GM23248 (cell line): ENCODE data around the gene M6PR. TPM values are rescaled to one million over a fixed set of nuclear protein-coding genes. Genes with fewer than 3 reads are reported as not detected.

Source experiments
- DNase-seq: peaks from one replicate; pipeline ENCODE4 v3.0.0-alpha.2; 2015
- H2AFZ ChIP-seq: fragments of 200-600 bp; sonication (generic); 2 replicates; pipeline ENCODE4 v1.6.1; 2016; ENCODE audit warnings: antibody characterized with exemption
- H3F3A ChIP-seq: fragments of 200-600 bp; sonication (generic); 2 replicates; pipeline ENCODE4 v1.6.1; 2016; ENCODE audit warnings: mild to moderate bottlenecking, antibody characterized with exemption, mixed run types; ENCODE audit not compliant: insufficient read depth
- H3K27ac ChIP-seq: fragments of 200-600 bp; sonication (generic); 2 replicates; pipeline ENCODE4 v1.5.1; 2016; ENCODE audit warnings: mild to moderate bottlenecking
- H3K27me3 ChIP-seq: fragments of 200-600 bp; sonication (generic); replicated peaks from 2 replicates; pipeline ENCODE4 v1.6.1; 2016; ENCODE audit warnings: mild to moderate bottlenecking; ENCODE audit not compliant: insufficient read depth
- H3K36me3 ChIP-seq: fragments of 200-600 bp; sonication (generic); 2 replicates; pipeline ENCODE4 v1.6.1; 2016; ENCODE audit warnings: low read depth, mild to moderate bottlenecking
- H3K4me1 ChIP-seq: fragments of 200-600 bp; sonication (generic); 2 replicates; pipeline ENCODE4 v1.6.1; 2016; ENCODE audit warnings: mild to moderate bottlenecking; ENCODE audit not compliant: insufficient read depth
- H3K4me2 ChIP-seq: fragments of 200-600 bp; sonication (generic); one replicate; pipeline ENCODE4 v1.6.1; 2016; ENCODE audit warnings: mild to moderate bottlenecking; ENCODE audit not compliant: unreplicated experiment
- H3K4me3 ChIP-seq: fragments of 200-600 bp; sonication (generic); 2 replicates; pipeline ENCODE4 v1.5.1; 2016; ENCODE audit warnings: mild to moderate bottlenecking
- H3K79me2 ChIP-seq: fragments of 200-600 bp; sonication (generic); 2 replicates; pipeline ENCODE4 v1.6.1; 2016; ENCODE audit warnings: mild to moderate bottlenecking; ENCODE audit not compliant: insufficient read depth
- H3K9ac ChIP-seq: fragments of 200-600 bp; sonication (generic); 2 replicates; pipeline ENCODE4 v1.6.1; 2016; ENCODE audit warnings: mild to moderate bottlenecking
- H3K9me2 ChIP-seq: fragments of 200-600 bp; sonication (generic); 2 replicates; pipeline ENCODE4 v1.6.1; 2016; ENCODE audit warnings: mixed run types, mild to moderate bottlenecking, moderate library complexity; ENCODE audit not compliant: insufficient read depth
- H3K9me3 ChIP-seq: fragments of 200-600 bp; sonication (generic); one replicate; pipeline ENCODE4 v1.6.1; 2017; ENCODE audit warnings: low read depth
- H4K20me1 ChIP-seq: fragments of 200-600 bp; sonication (generic); 2 replicates; pipeline ENCODE4 v1.6.0; 2016; ENCODE audit not compliant: insufficient read depth
- EZH2 ChIP-seq: fragments of 200-600 bp; sonication (generic); IDR thresholded peaks from 2 replicates; pipeline ENCODE4 v1.6.1; 2018; ENCODE audit warnings: antibody characterized with exemption, mild to moderate bottlenecking; ENCODE audit not compliant: insufficient read depth, poor library complexity, severe bottlenecking
- EZH2phosphoT487 ChIP-seq: fragments of 200-600 bp; sonication (generic); IDR thresholded peaks from 2 replicates; pipeline ENCODE4 v1.6.1; 2018; ENCODE audit warnings: antibody characterized with exemption, moderate library complexity, mild to moderate bottlenecking, low read depth; ENCODE audit not compliant: insufficient read depth
- WGBS, 2 experiments: methylation state at CpG; one replicate each; pipeline ENCODE4 v1.1.6; 2015 to 2017; ENCODE audit warnings: low lambda C conversion rate in 2 of 2, low coverage in 1 of 2; ENCODE audit errors: missing lambda C conversion rate in 2 of 2; 5-methylcytosine and 5-hydroxymethylcytosine counted together
- in situ Hi-C: fragments of 300-500 bp; cut with MboI; formaldehyde crosslinking; loops from 2 replicates; pipeline ENCODE4 v1.15.0; 2020
- polyA plus RNA-seq: library from polyadenylated mRNA; unstranded; fragments of >200 nt; fragmentation: Nextera tagmentation; extraction: Ambion mirVana; gene quantifications from 2 replicates; pipeline ENCODE4 v1.2.1, GENCODE V29; 2016
- total RNA-seq: library from RNA; depleted of rRNA; stranded (reverse); fragments of >200 nt; shearing (Covaris generic); gene quantifications from 2 replicates; pipeline ENCODE4 v1.2.3, GENCODE V29; 2014

Gene M6PR
- total and polyA plus RNA-seq, 2 experiments from 2014 or later, result 84.8 to 90.0 TPM

GRCh38 chr12:8911606-8912268 is 37.7 kb downstream of the M6PR start:
- no peak overlapping the region for H2AFZ ChIP-seq
- no peaks in the 10 kb centered on the region for H3K9me3 ChIP-seq
- H3K4me3 ChIP-seq, result no peak overlapping the region
- H3K79me2 ChIP-seq, result peaks cover 13% of the 10 kb centered on the region
- no peaks in the 10 kb centered on the region for H3K36me3 ChIP-seq
- DNase-seq, result no peak
- H3F3A ChIP-seq, result no peaks in the 10 kb centered on the region
- no peaks in the 10 kb centered on the region for H3K9me2 ChIP-seq
- no peaks in the 10 kb centered on the region for H4K20me1 ChIP-seq
- in situ Hi-C loops, result no loop called here
- no peak overlapping the region for H3K27ac ChIP-seq
- WGBS, 2 experiments, result 63 to 66% methylated on average over 3 of the region's 3 CpGs
- H3K27me3 ChIP-seq, result no peaks in the 10 kb centered on the region
- no peak overlapping the region for H3K9ac ChIP-seq
- H3K4me1 ChIP-seq, result peaks cover 20% of the 10 kb centered on the region; the same call in 1 of the 2 replicates
- TF ChIP-seq EZH2 (no peak), EZH2phosphoT487 (no peak)
- no peak overlapping the region for H3K4me2 ChIP-seq

- H3K27me3 ChIP-seq, result no peaks in the 10 kb centered on the region
- TF ChIP-seq EZH2phosphoT487 (no peak), EZH2 (no peak)
- no peak overlapping the region for H2AFZ ChIP-seq
- no peak for DNase-seq
- 69 to 70% methylated on average over 5 of the region's 5 CpGs for WGBS, 2 experiments
- H3K4me3 ChIP-seq, result no peak overlapping the region
- H3K27ac ChIP-seq, result no peak overlapping the region
- H3K9me2 ChIP-seq, result no peaks in the 10 kb centered on the region
- no peaks in the 10 kb centered on the region for H3K9me3 ChIP-seq
- in situ Hi-C loops, result no loop called here
- no peaks in the 10 kb centered on the region for H4K20me1 ChIP-seq
- H3K9ac ChIP-seq, result no peak overlapping the region
- H3F3A ChIP-seq, result no peaks in the 10 kb centered on the region
- H3K4me2 ChIP-seq, result no peak overlapping the region
- H3K4me1 ChIP-seq, result peaks cover 12% of the 10 kb centered on the region; the same call in 1 of the 2 replicates
- no peaks in the 10 kb centered on the region for H3K79me2 ChIP-seq
- H3K36me3 ChIP-seq, result no peaks in the 10 kb centered on the region
These were observed 39.7 kb downstream of the M6PR start for GRCh38 chr12:8909752-8910151.

- no peak for TF ChIP-seq EZH2
- no peak for TF ChIP-seq EZH2phosphoT487
- Histone ChIP-seq H3K9me2 (no peaks in the 10 kb centered on the region), H3K36me3 (no peaks in the 10 kb centered on the region), H2AFZ (no peak overlapping the region), H3K79me2 (no peaks in the 10 kb centered on the region), H3K27ac (no peak overlapping the region), H3K4me3 (no peak overlapping the region), H3F3A (no peaks in the 10 kb centered on the region), H3K4me2 (no peak overlapping the region), H4K20me1 (no peaks in the 10 kb centered on the region), H3K9me3 (no peaks in the 10 kb centered on the region), H3K27me3 (no peaks in the 10 kb centered on the region), H3K9ac (no peak overlapping the region), H3K4me1 (no peaks in the 10 kb centered on the region)
- in situ Hi-C loops, result no loop called here
- DNase-seq, result no peak
- WGBS, 2 experiments, result 85 to 87% methylated on average over 3 of the region's 3 CpGs
These were observed 41.9 kb downstream of the M6PR start for GRCh38 chr12:8907513-8907912.

GRCh38 chr12:8906266-8907180 is 42.9 kb downstream of the M6PR start:
- H3K9me3 ChIP-seq, result no peaks in the 10 kb centered on the region
- no peak overlapping the region for H2AFZ ChIP-seq
- no peaks in the 10 kb centered on the region for H3K4me1 ChIP-seq
- H3K4me2 ChIP-seq, result no peak overlapping the region
- in situ Hi-C loops, result no loop called here
- H3K27me3 ChIP-seq, result no peaks in the 10 kb centered on the region
- no peak overlapping the region for H3K9ac ChIP-seq
- no peaks in the 10 kb centered on the region for H3F3A ChIP-seq
- H3K79me2 ChIP-seq, result no peaks in the 10 kb centered on the region
- no peak overlapping the region for H3K4me3 ChIP-seq
- no peak overlapping the region for H3K27ac ChIP-seq
- no peak for DNase-seq
- 77 to 80% methylated on average over 16 of the region's 16 CpGs for WGBS, 2 experiments
- H4K20me1 ChIP-seq, result no peaks in the 10 kb centered on the region
- H3K36me3 ChIP-seq, result no peaks in the 10 kb centered on the region
- H3K9me2 ChIP-seq, result no peaks in the 10 kb centered on the region
- TF ChIP-seq EZH2phosphoT487 (no peak), EZH2 (no peak)
